ENCODE results near the gene ALG9. TPM values are rescaled to one million over a fixed set of nuclear protein-coding genes. Genes with fewer than 3 reads are reported as not detected.

The ALG9 gene
- total and polyA plus RNA-seq, 10 of the 15 experiments (the other 5 are each of a cell fraction or from before 2014, with no cell fraction given), result 10.8 to 41.6 (median 25.5) TPM

DNA sequence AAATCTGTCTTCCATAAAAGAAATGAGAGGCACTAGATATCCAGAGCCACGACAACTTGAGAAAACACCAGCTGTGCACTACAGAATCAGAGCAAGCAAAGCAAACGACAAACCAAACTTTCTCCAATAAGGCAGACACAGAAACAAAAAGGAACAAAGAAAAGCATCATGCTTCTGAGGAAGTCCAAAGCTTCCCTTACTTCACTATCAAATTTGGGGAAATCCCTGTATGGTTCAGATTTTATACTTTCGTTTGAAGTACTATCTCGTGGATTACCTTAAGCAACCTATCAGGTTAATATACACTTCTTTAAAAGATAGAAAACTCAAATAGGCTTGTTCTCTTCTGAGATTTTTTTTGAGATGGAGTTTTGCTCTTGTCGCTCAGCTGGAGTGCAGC, 27.7 kb downstream of the ALG9 start:
- Histone ChIP-seq H3K36me3 (ENCODE audit: control insufficient read depth in 2 of 2, insufficient read depth in 2 of 2, low read length in 1 of 2) (peaks cover 0 to 6% of the 10 kb centered on the region in 2 experiments; a peak in 1 of 4 replicates), H3K4me1 (ENCODE audit: control insufficient read depth, insufficient read depth, low read length) (no peaks in the 10 kb centered on the region), H4K20me1 (ENCODE audit: control insufficient read depth, insufficient read depth) (no peaks in the 10 kb centered on the region), H2AFZ (ENCODE audit: control insufficient read depth, low read depth, low read length) (no peak overlapping the region), H3K9me3 (replicated peaks; ENCODE audit: control insufficient read depth, insufficient read depth, low read length) (no peaks in the 10 kb centered on the region), H3K27me3 (replicated peaks in 1 of 2; ENCODE audit: control insufficient read depth in 2 of 2, insufficient read depth in 2 of 2, low read length in 1 of 2) (no peaks in the 10 kb centered on the region), H3K4me3 (no peak overlapping the region), H3K4me2 (ENCODE audit: control insufficient read depth, insufficient read depth) (no peak overlapping the region), H3K27ac (ENCODE audit: control insufficient read depth, insufficient read depth) (no peak overlapping the region), H3K9ac (ENCODE audit: control insufficient read depth, insufficient read depth, low read length) (no peak overlapping the region), H3K79me2 (ENCODE audit: control insufficient read depth, insufficient read depth, low read length) (no peaks in the 10 kb centered on the region)
- ATAC-seq, result no peak
- no TSS peak for BruUV-seq (replicated peaks)
- CTCF ChIA-PET, result interaction anchor here (0.8 to 9.2 kb wide), 13 partner anchors 8 to 281 kb away, joined by 3 to 88 read pairs (median 10); partner anchors contain the start of gene PPP2R1B
- SMC1A ChIA-PET (ENCODE audit: uncharacterized antibody, unreplicated experiment), result interaction anchor here (1.2 to 7.1 kb wide), 11 partner anchors 8 to 282 kb away, joined by 3 to 72 read pairs (median 16); no protein-coding TSS in a partner anchor
- no peak for DNase-seq (ENCODE audit: low read depth, low spot score)
- no peak for FAIRE-seq
- in situ Hi-C loops (cut with MboI) (loop anchor here (5.0 kb wide), 1 partner anchor 241 kb away; the partner anchor contains the start of gene SIK2), intact Hi-C loops (cut with micrococcal nuclease; ENCODE audit: unreplicated experiment) (loop anchor here (10.0 kb wide), 1 partner anchor 389 kb away; no protein-coding TSS in a partner anchor)
- RAD21 ChIA-PET (ENCODE audit: unreplicated experiment), result interaction anchor here (1.1 to 3.3 kb wide), 3 partner anchors 66 to 257 kb away, joined by 3 to 30 read pairs (median 25); no protein-coding TSS in a partner anchor
- no peak for TF ChIP-seq NKRF (conservative IDR thresholded peaks at IDR 0.05)
- TF ChIP-seq PML (IDR thresholded peaks at IDR 0.05; ENCODE audit: low read length), result no peak
- no peak for TF ChIP-seq TCF12 (IDR thresholded peaks at IDR 0.05; ENCODE audit: low read depth, low read length)
- 70% methylated on average over 5 of the region's 5 CpGs for WGBS (ENCODE audit: insufficient coverage, insufficient replicate concordance, low lambda C conversion rate, missing lambda C conversion rate)
- POLR2A ChIA-PET, result no interaction called here

Measured in GM12878 (cell line).